Measurements from ENCODE around the gene OR9A4. TPM values are rescaled to one million over a fixed set of nuclear protein-coding genes. Genes with fewer than 3 reads are reported as not detected.

Gene OR9A4
- total RNA-seq, 1 donor from 2014 or later: not detected

DNA sequence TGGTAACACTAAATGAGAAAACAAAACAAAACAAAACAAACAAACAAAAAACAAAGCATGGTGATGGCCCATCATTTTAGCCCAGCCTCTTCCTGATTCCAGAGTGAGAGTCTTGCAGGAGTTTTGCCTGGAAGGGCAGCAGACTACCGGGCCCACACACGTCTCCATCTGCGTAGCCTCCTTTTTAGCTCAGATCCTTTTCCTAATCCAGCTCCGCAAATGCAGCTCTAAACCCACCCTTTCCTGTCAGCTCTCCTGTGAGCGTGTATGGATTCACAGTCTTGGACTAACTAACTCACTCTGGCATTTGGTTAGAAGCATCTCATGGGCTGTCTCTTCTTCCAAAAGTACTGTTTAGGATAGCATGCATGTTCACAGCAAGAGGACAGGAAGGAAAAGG, 14.0 kb downstream of the OR9A4 start:
- Mint-ChIP-seq H3K4me1 (ENCODE audit: low read depth, unreplicated experiment) (peaks cover 5% of the 10 kb centered on the region), H3K9me3 (ENCODE audit: unreplicated experiment) (peaks cover 3% of the 10 kb centered on the region), H3K4me3 (ENCODE audit: unreplicated experiment) (no peak overlapping the region), H3K27ac (ENCODE audit: unreplicated experiment) (no peak overlapping the region), H3K36me3 (ENCODE audit: low read depth, unreplicated experiment) (no peaks in the 10 kb centered on the region), H3K27me3 (ENCODE audit: low read depth, unreplicated experiment) (no peaks in the 10 kb centered on the region)
- no peaks in the 10 kb centered on the region for H4K20me1 ChIP-seq (ENCODE audit: insufficient read depth, low read length)
- FAIRE-seq (no peak), DNase-seq (ENCODE audit: low read depth) (no peak)
- H3K9me3 ChIP-seq (ENCODE audit: insufficient read depth, low read depth, low read length): no peaks in the 10 kb centered on the region
- H3K4me2 ChIP-seq (ENCODE audit: low read length): no peak overlapping the region
- H3K79me2 ChIP-seq (ENCODE audit: insufficient read depth, low read length): no peaks in the 10 kb centered on the region
- H3K27me3 ChIP-seq (ENCODE audit: insufficient read depth, low read length): no peaks in the 10 kb centered on the region
- TF ChIP-seq, protein P1, sequence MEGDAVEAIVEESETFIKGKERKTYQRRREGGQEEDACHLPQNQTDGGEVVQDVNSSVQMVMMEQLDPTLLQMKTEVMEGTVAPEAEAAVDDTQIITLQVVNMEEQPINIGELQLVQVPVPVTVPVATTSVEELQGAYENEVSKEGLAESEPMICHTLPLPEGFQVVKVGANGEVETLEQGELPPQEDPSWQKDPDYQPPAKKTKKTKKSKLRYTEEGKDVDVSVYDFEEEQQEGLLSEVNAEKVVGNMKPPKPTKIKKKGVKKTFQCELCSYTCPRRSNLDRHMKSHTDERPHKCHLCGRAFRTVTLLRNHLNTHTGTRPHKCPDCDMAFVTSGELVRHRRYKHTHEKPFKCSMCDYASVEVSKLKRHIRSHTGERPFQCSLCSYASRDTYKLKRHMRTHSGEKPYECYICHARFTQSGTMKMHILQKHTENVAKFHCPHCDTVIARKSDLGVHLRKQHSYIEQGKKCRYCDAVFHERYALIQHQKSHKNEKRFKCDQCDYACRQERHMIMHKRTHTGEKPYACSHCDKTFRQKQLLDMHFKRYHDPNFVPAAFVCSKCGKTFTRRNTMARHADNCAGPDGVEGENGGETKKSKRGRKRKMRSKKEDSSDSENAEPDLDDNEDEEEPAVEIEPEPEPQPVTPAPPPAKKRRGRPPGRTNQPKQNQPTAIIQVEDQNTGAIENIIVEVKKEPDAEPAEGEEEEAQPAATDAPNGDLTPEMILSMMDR (IDR thresholded peaks at IDR 0.05; ENCODE audit: insufficient read depth, low read depth, low read length): no peak
- no peak for TF ChIP-seq EZH2 (IDR thresholded peaks at IDR 0.05; ENCODE audit: insufficient read depth, low read length)
- H3K4me3 ChIP-seq (ENCODE audit: insufficient read depth, low read depth, low read length): no peak overlapping the region
- no peaks in the 10 kb centered on the region for H3K4me1 ChIP-seq (ENCODE audit: insufficient read depth, low read length)
- no peak overlapping the region for H3K27ac ChIP-seq (ENCODE audit: low read depth, low read length)
- H2AFZ ChIP-seq (ENCODE audit: low read depth, low read length): no peak overlapping the region
- H3K9ac ChIP-seq (ENCODE audit: low read length): no peak overlapping the region
- H3K36me3 ChIP-seq (ENCODE audit: insufficient read depth, low read length): no peaks in the 10 kb centered on the region

DNA sequence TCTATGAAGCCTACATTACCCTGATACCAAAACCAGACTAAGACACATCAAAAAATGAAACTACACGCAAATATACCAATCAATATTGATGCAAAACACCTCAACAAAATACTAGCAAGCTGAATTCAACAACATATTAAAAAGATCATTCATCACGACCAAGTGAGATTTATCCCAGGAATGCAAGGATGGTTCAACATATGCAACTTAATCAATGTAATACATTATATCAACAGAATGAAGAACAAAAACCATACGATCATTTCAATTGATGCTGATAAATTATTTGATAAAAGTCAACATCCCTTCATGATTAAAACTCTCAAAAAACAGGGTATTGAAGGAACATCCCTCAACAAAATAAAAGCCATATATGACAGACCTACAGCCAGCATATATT, 24.9 kb downstream of the OR9A4 start:
- Histone ChIP-seq H3K4me3 (ENCODE audit: insufficient read depth, low read depth, low read length) (no peak overlapping the region), H3K9me3 (ENCODE audit: insufficient read depth, low read depth, low read length) (no peaks in the 10 kb centered on the region), H3K27me3 (ENCODE audit: insufficient read depth, low read length) (no peaks in the 10 kb centered on the region), H3K27ac (ENCODE audit: low read depth, low read length) (no peak overlapping the region), H3K79me2 (ENCODE audit: insufficient read depth, low read length) (no peaks in the 10 kb centered on the region), H3K36me3 (ENCODE audit: insufficient read depth, low read length) (no peaks in the 10 kb centered on the region), H3K9ac (ENCODE audit: low read length) (no peak overlapping the region), H3K4me1 (ENCODE audit: insufficient read depth, low read length) (no peaks in the 10 kb centered on the region), H2AFZ (ENCODE audit: low read depth, low read length) (no peak overlapping the region), H3K4me2 (ENCODE audit: low read length) (no peak overlapping the region), H4K20me1 (ENCODE audit: insufficient read depth, low read length) (no peaks in the 10 kb centered on the region)
- no peak for FAIRE-seq
- Mint-ChIP-seq H3K9me3 (ENCODE audit: unreplicated experiment) (peaks cover 4% of the 10 kb centered on the region), H3K27me3 (ENCODE audit: low read depth, unreplicated experiment) (no peaks in the 10 kb centered on the region), H3K4me3 (ENCODE audit: unreplicated experiment) (no peak overlapping the region), H3K4me1 (ENCODE audit: low read depth, unreplicated experiment) (peaks cover 11% of the 10 kb centered on the region), H3K36me3 (ENCODE audit: low read depth, unreplicated experiment) (no peaks in the 10 kb centered on the region), H3K27ac (ENCODE audit: unreplicated experiment) (no peak overlapping the region)
- DNase-seq (ENCODE audit: low read depth): no peak
- TF ChIP-seq EZH2 (IDR thresholded peaks at IDR 0.05; ENCODE audit: insufficient read depth, low read length): no peak
- TF ChIP-seq, protein P1 (IDR thresholded peaks at IDR 0.05; ENCODE audit: insufficient read depth, low read depth, low read length): no peak

DNA sequence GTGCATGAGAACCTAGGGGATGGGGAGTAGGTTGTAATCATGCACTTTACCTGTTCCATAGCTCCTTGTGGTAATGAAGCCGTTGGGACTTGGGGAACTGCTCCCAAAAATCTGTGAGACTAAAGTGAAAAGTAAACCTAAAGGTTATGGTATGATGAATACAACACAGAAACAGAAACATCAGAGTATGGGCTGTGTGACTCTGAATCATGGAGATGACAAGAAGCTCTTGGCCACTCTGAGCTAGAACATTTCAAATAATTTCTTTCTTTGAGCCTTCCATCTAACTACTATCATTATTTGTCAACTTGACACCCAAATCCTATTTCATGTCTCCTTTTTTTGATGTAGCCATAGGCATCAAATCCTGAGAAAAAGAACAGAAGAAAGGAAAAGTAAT, 27.6 kb downstream of the OR9A4 start:
- Histone ChIP-seq H3K9ac (ENCODE audit: low read length) (no peak overlapping the region), H3K9me3 (ENCODE audit: insufficient read depth, low read depth, low read length) (no peaks in the 10 kb centered on the region), H3K27me3 (ENCODE audit: insufficient read depth, low read length) (no peaks in the 10 kb centered on the region), H3K4me1 (ENCODE audit: insufficient read depth, low read length) (no peaks in the 10 kb centered on the region), H3K27ac (ENCODE audit: low read depth, low read length) (no peak overlapping the region), H3K36me3 (ENCODE audit: insufficient read depth, low read length) (no peaks in the 10 kb centered on the region), H4K20me1 (ENCODE audit: insufficient read depth, low read length) (no peaks in the 10 kb centered on the region), H3K4me3 (ENCODE audit: insufficient read depth, low read depth, low read length) (no peak overlapping the region), H3K4me2 (ENCODE audit: low read length) (no peak overlapping the region), H2AFZ (ENCODE audit: low read depth, low read length) (no peak overlapping the region), H3K79me2 (ENCODE audit: insufficient read depth, low read length) (no peaks in the 10 kb centered on the region)
- no peak for FAIRE-seq
- H3K27ac Mint-ChIP-seq (ENCODE audit: unreplicated experiment): no peak overlapping the region
- H3K9me3 Mint-ChIP-seq (ENCODE audit: unreplicated experiment): peaks cover 4% of the 10 kb centered on the region
- H3K4me3 Mint-ChIP-seq (ENCODE audit: unreplicated experiment): no peak overlapping the region
- H3K27me3 Mint-ChIP-seq (ENCODE audit: low read depth, unreplicated experiment): no peaks in the 10 kb centered on the region
- no peak for DNase-seq (ENCODE audit: low read depth)
- no peak for TF ChIP-seq EZH2 (IDR thresholded peaks at IDR 0.05; ENCODE audit: insufficient read depth, low read length)
- TF ChIP-seq, protein P1 (IDR thresholded peaks at IDR 0.05; ENCODE audit: insufficient read depth, low read depth, low read length): no peak
- H3K4me1 Mint-ChIP-seq (ENCODE audit: low read depth, unreplicated experiment): peaks cover 9% of the 10 kb centered on the region
- H3K36me3 Mint-ChIP-seq (ENCODE audit: low read depth, unreplicated experiment): no peaks in the 10 kb centered on the region
